Activated CD8-positive, alpha-beta memory T cell treated with anti-CD3 and anti-CD28 coated beads for 24 hours (primary cell): ENCODE data around the gene CCDC9.

Source experiments
- DNase-seq: peaks from one replicate; pipeline ENCODE4 v3.0.0-alpha.2; 2020

Gene CCDC9

DNA sequence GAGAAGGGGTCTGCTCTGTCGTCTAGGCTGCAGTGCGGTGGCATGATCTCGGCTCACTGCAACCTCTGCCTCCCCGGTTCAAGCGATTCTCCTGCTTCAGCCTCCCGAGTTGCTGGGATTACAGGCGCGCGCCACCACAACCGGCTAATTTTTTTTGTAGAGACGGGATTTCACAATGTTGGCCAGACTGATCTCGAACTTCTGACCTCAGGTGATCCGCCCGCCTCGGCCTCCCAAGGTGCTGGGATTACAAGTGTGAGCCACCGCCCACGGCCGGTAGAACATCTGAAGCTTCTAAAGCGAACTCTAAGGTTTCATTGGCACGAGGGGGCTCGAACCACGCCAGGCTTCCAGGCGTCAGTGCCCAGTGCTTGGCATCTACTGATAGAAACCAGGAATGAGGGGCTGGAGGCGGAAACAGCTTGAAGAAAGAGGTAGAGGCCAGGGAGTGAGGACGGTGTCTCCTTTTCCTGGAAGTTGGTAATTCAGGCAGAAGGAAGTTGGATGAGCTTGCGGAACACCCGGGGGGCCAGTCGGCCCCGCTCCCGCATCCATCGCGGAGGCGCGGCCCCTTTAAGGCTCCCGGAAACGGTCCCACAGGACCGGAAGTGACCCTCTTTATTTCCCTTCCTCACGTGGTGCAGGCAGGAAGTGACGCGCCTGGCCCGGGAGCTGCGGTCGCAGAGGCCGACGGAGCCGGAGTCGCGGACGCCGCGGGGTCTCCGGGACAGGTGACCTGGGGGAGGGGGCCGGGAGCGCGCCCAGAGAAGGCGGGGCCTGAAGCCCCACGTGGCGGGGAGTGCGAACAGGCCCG lies at the start of gene CCDC9:
Gene CCDC9, plus strand, starts transcription at position 647 of the 814 bp plus-strand sequence. CDS start 1,876 bp downstream, outside the sequence.
- DNase-seq: peak; percentile 97

DNA sequence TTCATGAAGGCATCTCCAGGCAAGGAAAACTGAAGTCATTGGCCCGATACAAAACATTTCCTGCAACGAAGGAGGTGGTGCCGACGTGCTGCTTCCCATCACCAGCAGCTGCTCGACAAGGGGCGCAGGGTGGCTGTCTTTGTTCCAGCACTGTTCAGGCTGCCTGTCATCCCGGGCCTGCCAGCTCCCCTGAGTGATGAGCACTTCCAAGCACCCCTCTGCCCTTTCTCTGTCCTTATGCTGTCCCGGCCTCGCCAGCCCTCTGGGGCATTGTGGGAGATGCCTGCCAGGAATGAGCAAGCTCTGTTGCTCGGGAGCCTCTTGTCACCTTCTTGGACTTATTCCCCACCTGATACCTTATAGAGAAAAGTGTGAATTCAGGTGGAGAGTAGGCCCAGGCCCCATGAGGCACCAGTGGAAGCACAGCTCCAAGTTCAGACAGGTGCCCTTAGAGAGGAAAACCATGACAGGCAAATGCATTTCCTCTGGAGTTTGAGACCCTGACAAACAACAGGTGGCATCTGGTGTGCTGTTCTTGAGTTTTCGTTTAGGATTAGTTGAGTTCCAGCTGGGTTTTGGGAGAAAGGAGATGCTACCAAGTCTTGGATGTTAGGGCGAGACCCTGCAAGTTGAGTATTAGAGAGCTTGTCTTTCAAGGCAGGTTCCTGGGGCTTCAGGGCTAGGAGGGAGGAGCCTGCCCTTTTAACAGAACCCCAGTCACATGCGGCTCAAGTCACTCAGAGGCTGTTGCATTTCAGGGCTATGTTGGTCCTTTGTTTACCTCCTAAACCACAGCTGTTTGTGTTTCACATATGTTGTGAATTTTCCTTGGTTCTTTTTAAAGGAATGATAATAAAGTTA lies 46.8 kb upstream of the CCDC9 start:
- no peak for DNase-seq

DNA sequence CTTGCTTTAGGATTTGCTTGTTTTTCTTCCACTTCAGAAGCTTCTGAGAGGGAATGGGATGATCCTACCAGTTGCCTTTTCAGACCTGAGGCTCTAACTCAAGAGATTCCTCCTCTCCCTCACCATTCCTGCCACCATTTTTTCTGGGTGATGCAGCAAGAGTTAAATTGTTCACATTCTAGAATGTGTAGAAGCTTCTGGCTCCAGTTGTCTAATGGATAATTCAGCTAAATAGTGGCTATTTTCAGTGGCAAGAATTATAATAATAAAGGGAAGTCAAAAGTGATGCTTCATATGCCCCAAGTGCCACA lies 46.2 kb upstream of the CCDC9 start:
- no peak for DNase-seq

DNA sequence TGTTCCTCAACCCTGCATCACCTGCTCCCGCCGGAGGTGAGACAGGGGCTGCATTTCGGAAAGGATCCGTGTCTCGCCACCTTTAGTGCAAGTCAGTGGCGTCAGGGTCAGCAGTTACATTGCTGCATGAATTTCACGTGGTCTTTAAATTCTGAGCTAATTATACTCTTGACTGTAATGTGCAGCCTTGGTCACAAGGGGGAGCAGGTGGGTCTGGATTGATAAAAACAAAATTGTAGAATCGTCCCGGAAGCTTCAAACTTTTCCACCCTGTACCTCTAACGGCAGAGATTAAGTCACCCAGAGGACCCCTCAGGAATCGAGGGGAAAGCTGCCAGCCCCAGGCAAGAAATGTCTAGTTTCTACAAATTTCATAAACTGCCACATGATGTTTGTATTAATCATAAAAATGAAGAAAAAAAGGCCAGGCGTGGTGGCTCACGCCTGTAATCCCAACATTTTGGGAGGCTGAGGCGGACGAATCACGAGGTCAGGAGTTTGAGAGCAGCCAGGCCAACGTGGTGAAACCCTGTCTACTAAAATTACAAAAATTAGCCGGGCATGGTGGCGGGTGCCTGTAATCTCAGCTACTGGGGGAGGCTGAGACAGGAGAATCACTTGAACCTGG lies 45.5 kb upstream of the CCDC9 start:
- peak; percentile 91 for DNase-seq

DNA sequence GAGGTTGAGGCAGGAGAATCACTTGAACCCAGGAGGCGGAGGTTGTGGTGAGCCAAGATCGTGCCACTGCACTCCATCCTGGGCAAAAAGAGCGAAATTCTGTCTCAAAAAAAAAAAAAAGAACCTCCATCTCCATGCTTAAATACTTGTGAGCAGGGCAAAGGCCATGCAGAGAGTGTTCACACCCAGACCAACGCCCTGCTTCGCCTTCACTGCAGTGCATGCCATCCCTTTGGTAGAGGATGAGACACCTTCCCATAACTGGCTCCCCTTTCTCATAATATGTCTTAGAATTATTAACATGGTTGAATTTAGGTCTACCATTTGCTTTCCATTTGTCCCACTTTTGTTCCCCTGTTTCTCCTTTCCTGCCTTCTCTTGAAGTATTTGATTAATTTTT lies 40.7 kb upstream of the CCDC9 start:
- no peak for DNase-seq

DNA sequence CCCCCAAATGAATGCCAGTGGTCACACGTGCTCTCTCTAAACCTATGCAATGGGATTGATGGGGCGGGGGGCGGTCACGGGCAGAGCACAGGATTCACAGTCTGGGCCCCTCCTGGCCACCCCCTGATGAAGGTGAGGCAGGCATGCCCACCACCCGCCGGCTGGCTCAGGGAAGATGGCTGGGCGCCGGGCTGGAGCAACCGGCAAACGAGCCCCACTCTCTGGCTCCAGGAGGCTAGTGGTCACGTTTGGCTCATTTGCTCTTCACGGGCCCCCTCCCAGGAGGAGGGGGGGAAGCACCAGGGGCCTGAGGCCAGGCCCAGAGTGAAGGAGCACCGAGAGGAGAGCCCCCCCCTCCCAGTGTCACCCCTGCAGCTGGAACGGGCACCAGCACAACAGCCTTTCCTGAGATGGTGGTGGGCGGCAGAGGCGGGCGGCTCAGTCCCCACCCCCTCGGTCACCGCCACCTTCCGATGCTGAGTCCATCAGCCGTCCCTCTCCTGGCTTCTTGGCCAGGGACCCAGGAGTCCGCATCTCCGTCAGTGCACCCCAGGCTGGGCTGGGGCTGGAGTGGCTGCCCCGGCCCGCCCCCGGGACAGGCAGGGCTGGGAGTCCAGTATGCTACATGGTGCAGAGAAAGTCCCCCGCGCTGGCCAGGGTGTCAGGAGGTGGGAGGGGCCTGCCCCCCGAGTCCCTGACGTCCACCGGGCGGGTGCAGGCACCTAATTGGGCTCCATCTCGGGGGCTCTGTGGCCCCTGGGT lies 35.1 kb upstream of the CCDC9 start:
- DNase-seq: no peak

DNA sequence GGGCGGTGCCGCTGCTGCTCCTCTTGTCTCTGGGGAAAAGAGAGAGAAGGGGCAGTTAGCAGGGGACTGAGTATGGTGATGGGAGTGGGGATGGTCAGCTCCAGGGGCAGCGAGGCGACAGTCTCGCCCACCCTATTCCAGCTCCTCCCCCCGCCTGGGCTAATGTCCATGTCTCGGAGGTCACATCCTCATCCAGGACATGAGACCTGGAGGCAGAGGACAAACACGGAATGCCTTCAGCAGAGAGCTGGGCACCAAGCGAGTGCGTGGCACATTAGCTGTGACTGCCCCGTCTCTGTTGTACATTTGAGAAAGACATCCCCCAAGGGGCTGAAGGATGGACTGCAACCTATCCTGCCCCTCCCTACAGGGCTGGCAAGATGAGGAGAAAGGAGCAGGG lies 34.4 kb upstream of the CCDC9 start:
- no peak for DNase-seq

DNA sequence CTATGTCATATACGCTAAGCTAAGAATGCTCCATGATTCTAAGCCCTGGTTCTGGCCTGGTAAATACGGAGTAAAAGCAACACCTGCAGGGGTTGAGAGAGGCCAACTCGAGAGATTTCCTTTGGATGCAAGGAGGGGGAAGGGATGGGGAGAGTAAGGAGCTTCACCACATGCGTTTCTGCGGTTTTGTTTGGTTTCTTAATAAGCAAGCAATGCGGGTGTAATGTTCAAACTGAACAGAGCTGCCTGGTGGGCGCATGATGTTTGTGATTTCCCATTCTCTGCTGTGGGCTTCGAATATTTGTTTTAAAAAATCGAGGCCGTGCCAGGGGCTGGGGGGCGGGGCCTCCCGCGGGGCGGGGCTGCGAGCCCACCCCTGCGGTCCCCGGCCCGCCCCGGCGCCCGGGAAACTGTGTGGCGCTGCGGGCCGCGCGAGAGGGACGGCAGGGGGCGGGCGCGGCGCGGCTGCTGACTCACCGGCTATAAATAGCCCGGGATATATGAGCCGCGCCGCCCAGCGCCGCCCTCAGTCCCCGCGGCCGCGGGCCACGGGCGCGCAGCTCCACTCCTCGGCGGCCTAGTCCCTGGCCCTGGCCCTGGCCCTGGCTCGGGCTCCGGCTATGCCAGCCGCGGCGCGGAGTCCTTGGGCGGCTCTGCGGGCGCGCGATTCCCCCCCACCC lies 30.4 kb upstream of the CCDC9 start:
- DNase-seq: peak; percentile 93

DNA sequence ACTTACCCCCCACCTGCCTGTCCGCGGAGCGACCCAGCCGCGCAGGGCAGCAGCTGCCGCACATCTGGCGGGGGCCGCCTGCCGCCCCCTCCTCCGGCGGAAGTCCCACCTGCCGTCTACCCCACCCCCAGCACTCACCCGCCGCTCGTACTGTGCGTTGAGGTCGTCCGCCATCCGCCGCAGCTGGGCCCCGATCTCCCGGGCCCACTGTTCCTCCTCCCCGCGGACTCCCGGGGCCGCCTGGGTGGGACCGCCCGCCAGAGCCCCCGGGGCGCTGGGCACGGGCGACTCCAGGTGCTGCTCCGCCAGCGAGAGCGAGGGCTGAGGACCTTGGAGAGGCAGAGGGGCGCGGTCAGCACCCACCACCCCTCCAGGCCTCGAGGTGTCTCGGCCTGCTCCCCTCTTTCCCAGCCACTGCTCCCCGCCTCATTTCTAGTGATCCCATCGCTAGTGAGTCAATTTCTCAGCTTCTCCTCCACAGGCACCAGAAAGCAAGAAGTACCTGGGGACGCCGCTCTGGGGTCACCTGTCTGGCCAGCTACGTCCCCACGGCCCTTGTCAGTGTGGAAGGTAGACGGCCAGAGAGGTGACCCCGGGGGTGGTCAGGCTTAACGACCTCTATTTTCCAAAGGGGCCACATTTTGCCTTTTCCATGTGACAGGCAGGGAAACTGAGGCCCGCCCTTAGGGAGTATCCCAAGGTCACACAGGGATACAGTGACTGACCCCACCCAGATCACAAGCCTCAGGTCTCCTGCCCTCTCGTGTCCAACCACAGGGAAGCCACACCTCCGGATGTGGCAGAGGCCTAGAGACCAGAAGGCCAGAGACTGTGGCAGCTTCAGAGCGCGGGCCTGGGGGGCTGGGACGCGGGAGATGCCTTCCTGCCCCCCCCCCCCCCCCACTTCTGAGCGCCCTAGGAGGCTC lies 29.6 kb upstream of the CCDC9 start:
- DNase-seq: peak; percentile 73

DNA sequence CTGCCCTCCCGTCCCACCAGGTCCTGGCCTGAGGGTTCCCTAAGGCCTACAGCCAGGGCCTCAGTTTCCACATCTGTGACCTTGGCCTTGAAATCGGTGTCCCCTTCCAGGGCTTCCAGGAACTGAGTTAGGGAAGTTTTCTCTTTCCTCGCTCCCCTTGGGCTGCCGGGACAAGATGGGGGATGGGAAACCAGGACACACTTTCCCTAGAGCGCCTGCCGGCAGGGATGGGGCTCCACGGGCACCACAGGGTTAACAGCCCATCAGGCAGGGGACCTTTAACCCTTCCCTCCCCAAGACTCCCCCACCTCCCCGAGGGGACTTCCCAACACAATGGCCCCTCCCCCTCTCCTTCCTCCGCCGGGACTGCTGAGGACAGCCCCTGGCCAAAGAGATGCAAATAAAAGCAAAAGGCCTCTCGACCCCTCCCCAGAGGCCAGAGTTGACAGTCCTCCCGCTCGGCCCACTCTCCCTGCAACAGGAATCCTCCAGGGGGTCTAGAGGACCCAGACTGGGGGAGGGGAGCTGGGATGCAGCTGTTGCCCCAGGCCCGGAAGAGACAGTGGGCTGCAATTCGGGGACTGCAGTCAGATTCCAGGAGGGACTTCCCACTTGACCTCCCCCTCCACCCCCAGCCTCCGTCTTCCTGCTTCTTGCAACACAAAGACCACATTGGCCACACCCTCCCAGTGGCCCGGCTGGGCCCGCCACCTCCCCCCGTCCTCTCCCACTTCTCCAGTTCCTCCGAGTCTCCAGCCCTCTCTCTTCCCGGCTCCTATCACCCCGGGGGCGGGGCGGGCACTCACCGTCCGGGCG lies 28.8 kb upstream of the CCDC9 start:
- DNase-seq: peak; percentile 76

DNA sequence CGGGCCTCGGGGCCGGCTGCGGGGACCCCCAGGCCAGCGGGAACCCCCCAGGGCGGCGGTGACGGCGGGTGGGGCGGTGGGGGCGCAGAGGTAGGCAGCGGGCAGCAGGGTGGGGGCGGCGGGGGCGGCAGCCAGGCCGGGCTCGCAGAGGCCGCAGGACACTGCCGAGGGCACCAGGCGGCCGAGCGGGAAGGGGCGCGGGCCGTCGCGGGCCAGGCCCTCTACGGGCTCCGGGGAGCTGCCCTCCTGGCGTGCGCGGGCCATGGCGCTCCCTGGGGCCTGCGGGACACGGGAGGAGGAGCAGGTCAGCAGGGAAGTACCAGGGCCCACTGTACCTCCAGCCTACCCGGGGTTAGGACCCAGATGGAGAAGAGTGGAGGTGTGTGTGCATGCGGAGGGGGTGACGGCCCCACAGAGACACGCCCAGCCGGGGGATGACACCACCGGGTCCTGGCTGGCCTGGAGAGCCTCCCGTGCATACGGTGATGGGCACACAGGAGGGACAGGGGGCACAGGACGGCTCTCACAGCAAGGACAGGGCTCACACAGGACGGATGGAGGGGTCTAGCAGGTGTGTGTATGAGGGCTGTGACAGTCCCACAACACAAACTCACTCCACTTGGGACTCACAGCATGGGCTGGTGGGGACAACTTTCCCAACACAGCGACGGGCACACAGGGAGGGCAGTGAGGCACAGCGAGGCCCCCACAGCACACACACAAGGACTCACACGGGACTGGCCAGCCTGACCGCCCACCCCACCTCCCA lies 28.0 kb upstream of the CCDC9 start:
- DNase-seq: peak; percentile 78

DNA sequence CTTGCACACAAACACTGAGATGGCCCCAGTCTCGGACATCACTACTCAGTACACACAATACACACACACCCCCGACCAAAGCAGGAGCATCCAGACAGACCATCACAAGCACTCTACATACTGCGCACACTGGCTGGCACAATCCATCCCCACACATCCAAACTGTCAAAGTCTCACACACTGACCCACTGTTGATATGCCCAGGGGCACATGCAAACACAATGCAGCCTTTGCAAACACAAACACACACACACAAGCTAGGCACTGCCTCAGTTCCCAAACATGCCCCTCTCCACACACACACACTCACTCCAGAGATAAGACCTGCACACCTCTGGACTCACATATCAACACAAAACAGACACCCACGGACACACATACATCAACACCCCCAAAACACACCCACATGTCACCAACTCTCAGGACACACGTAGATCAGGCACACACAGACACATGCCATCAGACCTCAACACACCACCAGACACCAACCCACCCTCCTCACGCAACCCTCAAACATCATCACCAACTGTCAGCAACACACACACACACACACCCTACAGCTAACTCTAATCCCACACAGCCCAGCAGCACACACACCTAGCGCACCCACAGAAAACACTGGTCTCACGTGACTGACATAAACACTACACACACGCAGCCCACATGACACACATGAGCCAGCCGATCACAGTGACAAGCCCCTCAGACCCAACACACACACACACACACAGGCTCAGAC lies 27.2 kb upstream of the CCDC9 start:
- no peak for DNase-seq

DNA sequence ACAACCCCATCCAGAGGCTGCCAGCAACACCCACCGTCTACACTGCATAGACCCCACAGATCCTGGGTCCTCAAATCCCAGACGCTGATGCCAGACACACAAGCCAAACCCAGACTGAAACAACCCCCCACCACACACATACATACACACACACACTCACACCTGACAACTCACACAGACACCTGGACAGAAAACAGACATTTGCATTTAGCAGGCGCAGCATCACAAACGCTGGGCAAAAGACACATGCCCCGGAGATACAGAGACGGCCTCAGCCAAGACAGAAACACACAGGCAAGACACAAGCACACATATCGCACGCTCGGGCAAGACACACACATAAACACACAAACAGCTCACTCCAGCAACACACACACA lies 26.7 kb upstream of the CCDC9 start:
- DNase-seq: peak; percentile 74

DNA sequence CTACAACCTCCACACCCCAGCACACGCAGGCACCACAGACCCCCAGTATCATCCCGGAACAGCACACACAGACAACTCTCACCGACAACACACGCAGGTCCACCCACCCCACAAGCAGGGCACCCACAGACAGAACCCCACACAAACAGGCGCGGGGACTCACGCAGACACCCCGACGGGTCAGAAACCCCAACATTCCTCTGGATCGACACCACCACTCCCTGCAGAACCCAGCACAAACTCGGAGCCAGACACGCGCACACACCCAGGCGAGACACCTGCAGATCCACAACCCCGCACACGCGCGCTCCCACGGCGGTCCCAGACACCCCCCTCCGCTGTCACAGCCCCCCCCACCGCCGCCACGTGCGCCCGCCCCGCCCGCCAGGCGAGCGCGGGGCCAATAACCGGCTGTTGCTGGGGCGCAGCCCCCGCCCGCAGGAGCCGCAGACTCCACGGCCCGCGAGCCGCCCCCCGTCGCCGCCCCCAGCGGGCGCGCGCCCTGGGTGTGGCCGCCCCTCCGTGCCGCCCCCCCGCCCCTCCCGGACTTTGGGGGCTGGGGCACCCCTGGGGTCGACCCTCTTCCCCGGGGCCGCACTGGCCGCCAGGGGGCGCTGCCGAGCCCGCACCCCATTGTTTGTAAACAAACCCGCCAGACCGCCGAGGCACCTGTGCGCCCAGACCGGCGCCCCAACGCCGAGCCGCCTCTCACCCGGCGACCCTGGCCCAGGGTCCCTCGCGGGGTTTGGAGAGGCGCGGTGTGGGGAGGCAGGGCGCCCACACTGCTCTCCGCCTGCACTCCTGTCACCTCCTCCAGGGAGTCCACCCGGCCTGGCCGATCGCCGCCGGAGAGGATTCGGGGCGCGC lies 26.0 kb upstream of the CCDC9 start:
- DNase-seq: peak; percentile 94

DNA sequence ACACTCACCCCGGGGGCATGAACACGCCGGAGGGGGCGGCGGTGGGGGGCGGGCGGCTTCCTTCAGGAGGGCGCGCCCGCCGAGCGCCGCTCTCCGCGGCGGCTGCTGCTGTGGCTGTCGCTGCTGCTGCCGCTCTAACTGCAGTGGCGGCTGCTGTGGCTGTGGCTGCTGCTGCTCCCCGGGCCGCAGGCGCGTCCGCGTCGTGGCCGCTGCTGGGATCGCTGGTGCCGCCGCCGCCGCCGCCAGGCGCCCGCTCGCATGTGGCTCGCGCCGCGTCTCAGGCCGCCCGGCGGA lies 25.5 kb upstream of the CCDC9 start, which contains the start of gene BBC3:
Gene BBC3, minus strand, starts transcription at position 279 of the 294 bp plus-strand sequence. CDS start 2,768 bp downstream, outside the sequence.
- no peak for DNase-seq

DNA sequence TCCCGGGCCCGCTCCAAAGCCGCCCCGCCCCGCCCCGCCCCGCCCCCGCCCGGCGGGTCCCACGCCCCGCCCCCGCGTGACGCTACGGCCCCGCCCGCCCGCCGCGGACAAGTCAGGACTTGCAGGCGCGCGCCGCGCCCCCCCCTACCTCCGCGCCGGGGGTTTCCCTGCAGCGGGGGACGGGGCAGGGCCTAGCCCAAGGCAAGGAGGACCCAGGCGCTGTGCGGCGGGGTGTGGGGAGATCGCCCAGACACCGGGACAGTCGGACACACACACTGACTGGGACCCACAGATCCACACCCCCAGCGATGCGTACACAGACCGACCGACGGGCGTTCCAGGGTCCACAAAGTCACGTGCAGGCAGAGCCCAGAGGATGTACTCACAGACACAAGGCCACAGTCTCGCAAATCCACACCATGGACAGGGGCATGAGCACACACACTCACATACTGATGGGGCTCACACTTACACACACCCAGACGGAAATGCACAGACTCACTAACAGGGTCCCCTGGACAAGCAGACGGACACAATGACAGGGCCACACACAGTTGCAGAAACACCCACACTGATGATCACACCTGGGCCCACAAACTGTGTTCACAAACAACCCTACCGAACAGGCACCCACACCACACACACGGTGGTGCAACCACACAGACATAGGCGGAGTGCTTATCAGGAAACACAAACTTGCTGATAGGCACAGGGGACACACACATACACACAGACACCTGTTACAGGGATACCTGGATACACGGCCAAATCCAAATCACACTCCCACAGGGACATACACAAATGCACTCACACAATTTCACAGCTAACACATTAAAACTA lies 24.9 kb upstream of the CCDC9 start:
- DNase-seq: peak; percentile 94
